H1 (cell line): ENCODE measurements around the gene NUDT6. TPM values are rescaled to one million over a fixed set of nuclear protein-coding genes. Genes with fewer than 3 reads are reported as not detected.

Experiments
- JUN ChIP-seq: IDR thresholded peaks from 2 replicates; pipeline ENCODE4 v1.6.1; 2011; ENCODE audit warnings: low read depth, mild to moderate bottlenecking, improper control_type of control experiment, low read length
- RAD21 ChIP-seq, 2 experiments: IDR thresholded peaks in 1 of 2; conservative IDR thresholded peaks in 1 of 2; 2 replicates each; pipeline ENCODE4 v1.6.1; 2011; ENCODE audit warnings: low read depth in 2 of 2, low read length in 2 of 2, improper control_type of control experiment in 1 of 2, inconsistent platforms in 1 of 2, mild to moderate bottlenecking in 1 of 2, moderate library complexity in 1 of 2
- polyA plus RNA-seq, 7 experiments: library from polyadenylated mRNA; depleted of rRNA in 3 of 7; stranded (reverse) in 5 of 7; unstranded in 2 of 7; fragments of >200 nt in 5 of 7; fragments of 200-250 nt in 2 of 7; gene quantifications; 1 replicate in 5 of 7; 2 replicates in 1 of 7; 4 replicates in 1 of 7; pipeline versions ENCODE4 v1.2.1 to v1.2.3, GENCODE V29; 2011 to 2013; ENCODE audit warnings: missing spikeins in 2 of 7, mixed read lengths in 2 of 7
- total RNA-seq: library from RNA; stranded (reverse); fragmentation: NEBNext Ultra II Directional; extraction: Animal tissue kit (Norgen Biotek cat#: 25700); gene quantifications from 2 replicates; pipeline ENCODE4 v1.2.1, GENCODE V29; 2021

Gene NUDT6
- total and polyA plus RNA-seq, 2 of the 8 experiments (the other 6 are each of a cell fraction or from before 2014, with no cell fraction given), result 5.0 to 12.4 TPM

- TF ChIP-seq JUN (no peak), RAD21 (IDR thresholded peaks at IDR 0.05 in 1 of 2, conservative IDR thresholded peaks at IDR 0.05 in 1 of 2; ENCODE audit: low read depth in 2 of 2, low read length in 2 of 2) (no peak)
Measured at GRCh38 chr4:122911588-122911987, 10.8 kb downstream of the NUDT6 start (continued).
